ENCODE results near the gene SH3RF1.

The SH3RF1 gene

GRCh38 chr4:169309326-169309967 lies 38.7 kb upstream of the SH3RF1 start:
- Histone ChIP-seq H3K9ac (ENCODE audit: low read depth, low read length) (no peak overlapping the region), H3K4me2 (ENCODE audit: insufficient read depth, low read length) (no peak overlapping the region), H2AFZ (ENCODE audit: low read depth, low read length) (no peak overlapping the region), H3K4me3 (ENCODE audit: low read depth in 1 of 2, low read length in 2 of 2) (no peak overlapping the region), H3K9me3 (ENCODE audit: insufficient read depth, low read length, severe bottlenecking) (no peaks in the 10 kb centered on the region), H3K79me2 (ENCODE audit: insufficient read depth, low read length) (no peaks in the 10 kb centered on the region), H3K27ac (ENCODE audit: low read length) (no peak overlapping the region), H3K27me3 (ENCODE audit: insufficient read depth, low read length, poor library complexity) (peaks cover 3% of the 10 kb centered on the region), H4K20me1 (ENCODE audit: insufficient read depth, low read length) (no peaks in the 10 kb centered on the region), H3K36me3 (ENCODE audit: insufficient read depth, low read length) (no peaks in the 10 kb centered on the region), H3K4me1 (ENCODE audit: insufficient read depth, low read length) (no peaks in the 10 kb centered on the region)
- TF ChIP-seq EZH2 (IDR thresholded peaks at IDR 0.05; ENCODE audit: borderline replicate concordance, low read depth, low read length, severe bottlenecking), result no peak
- ATAC-seq (ENCODE audit: insufficient read depth, low read depth), result no peak
- DNase-seq, result no peak

DNA sequence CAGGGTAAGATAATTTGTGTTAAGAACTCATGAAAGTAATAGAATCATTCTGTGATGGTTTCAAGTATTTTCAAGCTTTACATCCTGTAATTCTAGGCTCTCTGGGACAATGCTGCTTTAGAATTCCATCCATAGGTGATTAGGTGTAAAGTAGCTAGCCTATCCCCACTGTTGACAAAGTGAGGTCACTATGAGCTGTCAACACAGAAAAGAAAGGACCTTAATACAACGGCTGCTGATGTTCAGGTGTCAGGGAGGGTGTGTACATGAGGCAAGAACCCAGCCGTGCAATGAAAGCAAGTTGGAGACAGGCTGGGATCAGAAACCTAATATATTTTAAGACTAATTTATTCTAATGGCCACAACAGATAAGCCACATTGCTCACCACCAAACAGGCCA lies 36.8 kb upstream of the SH3RF1 start:
- no peaks in the 10 kb centered on the region for H3K27me3 ChIP-seq (ENCODE audit: insufficient read depth, low read length, poor library complexity)
- H4K20me1 ChIP-seq (ENCODE audit: insufficient read depth, low read length), result no peaks in the 10 kb centered on the region
- TF ChIP-seq EZH2 (IDR thresholded peaks at IDR 0.05; ENCODE audit: borderline replicate concordance, low read depth, low read length, severe bottlenecking), result no peak
- TF ChIP-seq CTCF (IDR thresholded peaks at IDR 0.05; ENCODE audit: borderline replicate concordance, extremely low read depth, low read length, poor library complexity, severe bottlenecking), result no peak
- H2AFZ ChIP-seq (ENCODE audit: low read depth, low read length), result no peak overlapping the region
- H3K9me3 ChIP-seq (ENCODE audit: insufficient read depth, low read length, severe bottlenecking), result no peaks in the 10 kb centered on the region
- H3K4me2 ChIP-seq (ENCODE audit: insufficient read depth, low read length), result no peak overlapping the region
- H3K4me1 ChIP-seq (ENCODE audit: insufficient read depth, low read length), result no peaks in the 10 kb centered on the region
- H3K4me3 ChIP-seq (ENCODE audit: low read depth in 1 of 2, low read length in 2 of 2), result no peak overlapping the region
- no peaks in the 10 kb centered on the region for H3K36me3 ChIP-seq (ENCODE audit: insufficient read depth, low read length)
- ATAC-seq (ENCODE audit: insufficient read depth, low read depth), result no peak
- no peak overlapping the region for H3K27ac ChIP-seq (ENCODE audit: low read length)
- H3K9ac ChIP-seq (ENCODE audit: low read depth, low read length), result no peak overlapping the region
- no peaks in the 10 kb centered on the region for H3K79me2 ChIP-seq (ENCODE audit: insufficient read depth, low read length)
- DNase-seq, result no peak

- DNase-seq, result no peak
- no peak overlapping the region for H3K9ac ChIP-seq (ENCODE audit: low read depth, low read length)
- H3K4me2 ChIP-seq (ENCODE audit: insufficient read depth, low read length), result no peak overlapping the region
- H4K20me1 ChIP-seq (ENCODE audit: insufficient read depth, low read length), result no peaks in the 10 kb centered on the region
- no peaks in the 10 kb centered on the region for H3K9me3 ChIP-seq (ENCODE audit: insufficient read depth, low read length, severe bottlenecking)
- no peak for TF ChIP-seq EZH2 (IDR thresholded peaks at IDR 0.05; ENCODE audit: borderline replicate concordance, low read depth, low read length, severe bottlenecking)
- TF ChIP-seq CTCF (IDR thresholded peaks at IDR 0.05; ENCODE audit: borderline replicate concordance, extremely low read depth, low read length, poor library complexity, severe bottlenecking), result no peak
- no peak overlapping the region for H3K4me3 ChIP-seq (ENCODE audit: low read depth in 1 of 2, low read length in 2 of 2)
- ATAC-seq (ENCODE audit: insufficient read depth, low read depth), result no peak
- no peak overlapping the region for H3K27ac ChIP-seq (ENCODE audit: low read length)
- no peaks in the 10 kb centered on the region for H3K79me2 ChIP-seq (ENCODE audit: insufficient read depth, low read length)
- no peaks in the 10 kb centered on the region for H3K4me1 ChIP-seq (ENCODE audit: insufficient read depth, low read length)
- no peak overlapping the region for H2AFZ ChIP-seq (ENCODE audit: low read depth, low read length)
- H3K36me3 ChIP-seq (ENCODE audit: insufficient read depth, low read length), result no peaks in the 10 kb centered on the region
- no peaks in the 10 kb centered on the region for H3K27me3 ChIP-seq (ENCODE audit: insufficient read depth, low read length, poor library complexity)
These were observed 34.9 kb upstream of the SH3RF1 start for GRCh38 chr4:169305651-169306050.

DNA sequence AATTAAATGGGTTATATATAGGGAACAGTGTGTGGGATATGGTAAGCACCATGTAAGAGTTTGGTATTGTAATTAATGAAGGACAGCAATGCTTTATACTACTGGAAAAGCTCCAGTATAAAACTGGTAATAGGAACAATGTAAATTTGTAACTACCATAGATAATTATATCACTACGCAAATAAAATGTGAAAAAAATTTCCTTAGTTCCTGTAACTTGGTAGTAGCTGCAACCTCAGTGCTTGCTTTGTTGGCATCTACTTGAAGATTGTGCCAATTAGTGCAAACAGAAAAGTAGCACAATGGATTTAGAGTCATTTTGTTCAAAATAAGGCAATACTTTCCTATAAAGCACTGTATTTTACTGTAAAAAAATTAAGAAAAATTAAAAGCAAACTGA lies 34.4 kb upstream of the SH3RF1 start:
- no peak overlapping the region for H3K4me3 ChIP-seq (ENCODE audit: low read depth in 1 of 2, low read length in 2 of 2)
- no peak for TF ChIP-seq EZH2 (IDR thresholded peaks at IDR 0.05; ENCODE audit: borderline replicate concordance, low read depth, low read length, severe bottlenecking)
- TF ChIP-seq CTCF (IDR thresholded peaks at IDR 0.05; ENCODE audit: borderline replicate concordance, extremely low read depth, low read length, poor library complexity, severe bottlenecking), result no peak
- H3K79me2 ChIP-seq (ENCODE audit: insufficient read depth, low read length), result no peaks in the 10 kb centered on the region
- H3K27me3 ChIP-seq (ENCODE audit: insufficient read depth, low read length, poor library complexity), result no peaks in the 10 kb centered on the region
- no peak for ATAC-seq (ENCODE audit: insufficient read depth, low read depth)
- no peak overlapping the region for H3K27ac ChIP-seq (ENCODE audit: low read length)
- no peak overlapping the region for H3K4me2 ChIP-seq (ENCODE audit: insufficient read depth, low read length)
- no peaks in the 10 kb centered on the region for H3K36me3 ChIP-seq (ENCODE audit: insufficient read depth, low read length)
- no peak overlapping the region for H2AFZ ChIP-seq (ENCODE audit: low read depth, low read length)
- H3K9me3 ChIP-seq (ENCODE audit: insufficient read depth, low read length, severe bottlenecking), result no peaks in the 10 kb centered on the region
- no peaks in the 10 kb centered on the region for H4K20me1 ChIP-seq (ENCODE audit: insufficient read depth, low read length)
- no peak overlapping the region for H3K9ac ChIP-seq (ENCODE audit: low read depth, low read length)
- DNase-seq, result no peak
- no peaks in the 10 kb centered on the region for H3K4me1 ChIP-seq (ENCODE audit: insufficient read depth, low read length)

Data from DND-41 (cell line).